ENCODE data around the gene GTF3C4. TPM values are rescaled to one million over a fixed set of nuclear protein-coding genes. Genes with fewer than 3 reads are reported as not detected.
A peak's percentile ranks its signal among the peaks of the same experiment; 100 is the strongest.

The GTF3C4 gene
- total and polyA plus RNA-seq, 4 donors = 3.1 to 18.7 (median 10.8) TPM

GRCh38 chr9:132740526-132741309, 70.5 kb downstream of the GTF3C4 start:
- ATAC-seq (ENCODE audit: insufficient read depth, low FRiP score) = no peak
- Histone ChIP-seq H3K27me3 (ENCODE audit: control insufficient read depth in 3 of 3, insufficient read depth in 3 of 3, low read length in 2 of 3) (peaks cover 0 to 29% (median 28%) of the 10 kb centered on the region in 3 donors), H3K4me1 (ENCODE audit: control insufficient read depth in 5 of 5, insufficient read depth in 5 of 5, low read length in 5 of 5) (peaks cover 0 to 17% (median 2%) of the 10 kb centered on the region in 5 donors), H3K9ac (ENCODE audit: insufficient read depth in 1 of 2, low read length in 2 of 2) (no peak overlapping the region), H3K36me3 (ENCODE audit: control insufficient read depth in 4 of 4, insufficient read depth in 4 of 4, low read length in 4 of 4) (no peaks in the 10 kb centered on the region), H3K9me3 (ENCODE audit: control insufficient read depth in 4 of 4, insufficient read depth in 3 of 4, low read length in 3 of 4) (no peaks in the 10 kb centered on the region), H3K4me3 (no peak overlapping the region), H3K27ac (ENCODE audit: low read depth in 1 of 2, low read length in 1 of 2) (no peak overlapping the region)
- no peak for TF ChIP-seq CTCF (IDR thresholded peaks at IDR 0.05; ENCODE audit: control extremely low read depth, extremely low read depth)
- WGBS, 2 donors = 87 to 92% methylated on average over 15 of the region's 15 CpGs
- DNase-seq = no peak

DNA sequence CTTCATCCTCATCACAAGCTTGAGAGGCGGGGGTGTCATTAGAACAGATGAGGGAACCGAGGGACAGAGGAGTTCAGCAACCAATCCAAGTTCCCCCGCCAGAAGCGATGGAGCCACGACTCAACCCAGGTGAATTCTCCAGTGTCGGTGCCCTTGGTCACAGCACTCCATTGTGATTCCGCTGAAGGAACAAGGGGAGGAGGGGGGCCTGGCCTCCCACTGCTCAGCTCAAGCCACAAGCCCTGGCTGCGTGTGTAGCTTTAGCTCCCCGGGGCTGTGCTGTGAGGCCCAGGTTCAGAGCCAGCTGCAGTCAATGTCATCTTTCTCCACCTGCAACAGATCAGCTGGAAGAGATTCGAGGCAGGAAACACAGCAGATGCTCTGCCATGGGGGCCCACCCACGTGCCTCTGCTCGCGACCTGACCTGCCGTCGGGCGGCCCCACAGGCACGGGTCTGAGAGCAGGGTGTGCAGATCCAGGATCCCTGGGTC, 72.6 kb downstream of the GTF3C4 start:
- no peak for ATAC-seq (ENCODE audit: insufficient read depth, low FRiP score)

DNA sequence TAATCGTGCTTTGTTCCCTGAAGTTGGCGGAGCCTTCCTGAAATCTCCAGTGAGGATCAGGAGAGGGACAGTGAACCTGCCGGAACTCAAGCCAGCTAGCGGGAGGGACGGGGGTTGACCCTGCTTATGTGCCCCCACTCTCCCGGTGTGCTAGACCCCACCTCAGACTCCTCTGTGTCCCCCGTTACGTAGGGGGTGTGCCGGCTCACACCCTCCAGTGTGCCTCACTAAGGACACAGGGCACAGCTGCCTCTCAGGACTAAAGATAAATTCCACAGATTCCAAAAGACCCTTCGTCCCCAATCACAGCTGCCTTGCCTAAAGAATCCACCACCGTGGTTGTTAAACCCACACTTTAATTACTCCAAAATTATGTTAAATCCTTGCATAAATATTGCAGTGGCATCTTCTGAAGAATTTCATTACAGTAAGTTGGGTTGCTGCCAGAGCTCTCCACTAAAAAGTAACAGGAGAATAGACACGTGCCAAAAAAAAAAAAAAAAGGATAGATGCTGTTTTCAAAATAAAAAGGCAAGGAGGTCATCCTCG, 73.7 kb downstream of the GTF3C4 start:
- peak in 2 of 3 donors; percentile 35 to 36 for DNase-seq
- no peak overlapping the region for H3K27ac ChIP-seq (ENCODE audit: low read depth in 1 of 2, low read length in 1 of 2)
- H3K36me3 ChIP-seq (ENCODE audit: control insufficient read depth in 4 of 4, insufficient read depth in 4 of 4, low read length in 4 of 4) = no peaks in the 10 kb centered on the region
- WGBS, 2 donors = 43 to 57% methylated on average over 13 of the region's 13 CpGs
- H3K4me1 ChIP-seq (ENCODE audit: control insufficient read depth in 5 of 5, insufficient read depth in 5 of 5, low read length in 5 of 5) = peaks cover 0 to 17% (median 2%) of the 10 kb centered on the region in 5 donors
- H3K27me3 ChIP-seq (ENCODE audit: control insufficient read depth in 3 of 3, insufficient read depth in 3 of 3, low read length in 2 of 3) = peaks cover 0 to 35% (median 33%) of the 10 kb centered on the region in 3 donors
- H3K9me3 ChIP-seq (ENCODE audit: control insufficient read depth in 4 of 4, insufficient read depth in 3 of 4, low read length in 3 of 4) = no peaks in the 10 kb centered on the region
- no peak for ATAC-seq (ENCODE audit: insufficient read depth, low FRiP score)
- no peak for TF ChIP-seq CTCF (IDR thresholded peaks at IDR 0.05; ENCODE audit: control extremely low read depth, extremely low read depth)
- no peak overlapping the region for H3K4me3 ChIP-seq
- no peak overlapping the region for H3K9ac ChIP-seq (ENCODE audit: insufficient read depth in 1 of 2, low read length in 2 of 2)

More for the DNA sequence above, 72.6 kb downstream of the GTF3C4 start:
- Histone ChIP-seq H3K9me3 (ENCODE audit: control insufficient read depth in 4 of 4, insufficient read depth in 3 of 4, low read length in 3 of 4) (no peaks in the 10 kb centered on the region), H3K4me1 (ENCODE audit: control insufficient read depth in 5 of 5, insufficient read depth in 5 of 5, low read length in 5 of 5) (peaks cover 0 to 17% (median 2%) of the 10 kb centered on the region in 5 donors), H3K27me3 (ENCODE audit: control insufficient read depth in 3 of 3, insufficient read depth in 3 of 3, low read length in 2 of 3) (peaks cover 0 to 35% (median 33%) of the 10 kb centered on the region in 3 donors), H3K4me3 (no peak overlapping the region), H3K36me3 (ENCODE audit: control insufficient read depth in 4 of 4, insufficient read depth in 4 of 4, low read length in 4 of 4) (no peaks in the 10 kb centered on the region), H3K27ac (ENCODE audit: low read depth in 1 of 2, low read length in 1 of 2) (no peak overlapping the region), H3K9ac (ENCODE audit: insufficient read depth in 1 of 2, low read length in 2 of 2) (no peak overlapping the region)
- DNase-seq = no peak
- WGBS, 2 donors = 60% methylated on average over 17 of the region's 17 CpGs
- TF ChIP-seq CTCF (IDR thresholded peaks at IDR 0.05; ENCODE audit: control extremely low read depth, extremely low read depth) = no peak

Other genes with a start within 250 kb of the GTF3C4 start
- not detected for gene BARHL1, start 87.9 kb upstream of the GTF3C4 start, total RNA-seq
- not detected for gene BARHL1, start 87.9 kb upstream of the GTF3C4 start, polyA plus RNA-seq
- 10 to 100 TPM; 14.2 to 14.8 TPM for gene DDX31, start 481 bp upstream of the GTF3C4 start, total RNA-seq
- gene DDX31, start 481 bp upstream of the GTF3C4 start, polyA plus RNA-seq = 1 to 10 TPM; 8.1 to 9.2 TPM
- 10 to 100 TPM in 1 of 2 donors, 1 to 10 TPM in 1; 5.1 to 10.6 TPM for gene AK8, start 207.8 kb downstream of the GTF3C4 start, total RNA-seq
- 1 to 10 TPM; 1.9 to 2.4 TPM for gene AK8, start 207.8 kb downstream of the GTF3C4 start, polyA plus RNA-seq
- gene SPACA9, start 208.4 kb downstream of the GTF3C4 start, total RNA-seq = 10 to 100 TPM; 21.2 to 25.1 TPM
- 10 to 100 TPM; 10.5 to 11.3 TPM for gene SPACA9, start 208.4 kb downstream of the GTF3C4 start, polyA plus RNA-seq